Measurements from ENCODE around the gene LGALS3BP. TPM values are rescaled to one million over a fixed set of nuclear protein-coding genes. Genes with fewer than 3 reads are reported as not detected.
A peak's percentile ranks its signal among the peaks of the same experiment; 100 is the strongest.

LGALS3BP gene
- total and polyA plus RNA-seq, 2 of the 13 experiments (the other 11 are each of a cell fraction or from before 2014, with no cell fraction given): 137 to 332 TPM

DNA sequence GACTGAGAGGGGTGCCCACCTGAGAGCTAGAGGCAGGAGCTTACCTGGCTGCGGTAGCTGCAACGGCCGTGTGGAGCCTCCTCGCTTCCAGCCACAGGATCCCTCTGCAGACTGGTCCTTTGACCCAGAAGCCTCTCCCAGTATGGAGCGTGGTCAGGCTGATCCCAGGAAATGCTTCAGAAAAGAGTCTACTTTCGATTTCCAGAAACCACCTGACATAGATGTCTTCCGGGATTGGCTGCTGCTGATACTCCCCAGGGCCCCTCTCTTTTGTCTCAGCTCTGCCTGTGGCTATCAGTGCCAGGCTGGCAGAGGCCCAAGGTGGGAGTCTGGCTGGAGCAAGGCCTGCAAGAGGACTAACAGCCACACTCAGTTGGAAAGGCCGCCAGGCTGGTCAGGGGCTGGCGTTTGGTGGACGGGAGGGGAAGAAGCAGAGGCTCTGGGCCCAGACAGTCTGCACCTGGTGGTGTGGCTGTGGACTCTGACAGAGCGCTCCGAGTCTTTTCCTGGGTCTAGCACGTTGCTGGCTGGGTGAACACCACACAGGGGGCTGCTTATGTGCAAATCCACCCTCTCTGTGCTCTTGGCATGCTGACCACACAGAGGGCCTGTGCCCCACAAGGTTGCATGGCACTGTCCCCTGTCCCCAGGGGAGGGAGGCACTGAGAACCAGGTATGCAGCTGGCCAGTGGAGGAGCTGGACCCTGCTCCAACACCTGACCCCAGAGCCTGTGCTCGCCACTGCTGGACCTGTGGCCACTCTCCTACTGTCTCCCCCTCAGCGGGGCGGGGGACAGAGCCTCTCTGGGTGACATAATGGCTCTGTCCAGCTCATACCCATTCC lies at the start of gene LGALS3BP (continued):
- TF ChIP-seq, protein P1, sequence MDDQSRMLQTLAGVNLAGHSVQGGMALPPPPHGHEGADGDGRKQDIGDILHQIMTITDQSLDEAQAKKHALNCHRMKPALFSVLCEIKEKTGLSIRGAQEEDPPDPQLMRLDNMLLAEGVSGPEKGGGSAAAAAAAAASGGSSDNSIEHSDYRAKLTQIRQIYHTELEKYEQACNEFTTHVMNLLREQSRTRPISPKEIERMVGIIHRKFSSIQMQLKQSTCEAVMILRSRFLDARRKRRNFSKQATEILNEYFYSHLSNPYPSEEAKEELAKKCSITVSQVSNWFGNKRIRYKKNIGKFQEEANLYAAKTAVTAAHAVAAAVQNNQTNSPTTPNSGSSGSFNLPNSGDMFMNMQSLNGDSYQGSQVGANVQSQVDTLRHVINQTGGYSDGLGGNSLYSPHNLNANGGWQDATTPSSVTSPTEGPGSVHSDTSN (CRISPR knock-in tag; IDR thresholded peaks at IDR 0.05; ENCODE audit: borderline replicate concordance): no peak
- TF ChIP-seq ZC3H13 (CRISPR knock-in tag; IDR thresholded peaks at IDR 0.05) (0 out of 2 replicates have a peak, but pooled peaks have one; percentile 90), MBNL3 (CRISPR knock-in tag; conservative IDR thresholded peaks at IDR 0.05) (no peak), ZSCAN29 (CRISPR knock-in tag; conservative IDR thresholded peaks at IDR 0.05) (0 out of 2 replicates have a peak, but pooled peaks have one; percentile 40), SIN3A (IDR thresholded peaks at IDR 0.05; ENCODE audit: borderline replicate concordance, low read depth, low read length) (peak; percentile 80; the same call in 1 of the 2 replicates), ETV6 (CRISPR knock-in tag; conservative IDR thresholded peaks at IDR 0.05) (peak; percentile 81; the same call in 1 of the 2 replicates), TCF7L2 (IDR thresholded peaks at IDR 0.05; ENCODE audit: low read depth, low read length) (no peak), ZNF609 (CRISPR knock-in tag; IDR thresholded peaks at IDR 0.05; ENCODE audit: borderline replicate concordance) (peak; percentile 12), MEF2D (CRISPR knock-in tag; IDR thresholded peaks at IDR 0.05) (no peak), ZNF816 (CRISPR knock-in tag; IDR thresholded peaks at IDR 0.05; ENCODE audit: borderline replicate concordance) (no peak), NCOA1 (CRISPR knock-in tag; IDR thresholded peaks at IDR 0.05) (peak; percentile 92), HHEX (CRISPR knock-in tag; IDR thresholded peaks at IDR 0.05) (no peak), HCFC1 (IDR thresholded peaks at IDR 0.05; ENCODE audit: low read depth, low read length) (peak; percentile 17; the same call in 1 of the 2 replicates), TOPORS (CRISPR knock-in tag; IDR thresholded peaks at IDR 0.05) (peak; percentile 78), ZNF766 (CRISPR knock-in tag; IDR thresholded peaks at IDR 0.05; ENCODE audit: borderline replicate concordance) (peak; percentile 31; the same call in 1 of the 2 replicates), GATAD2A (CRISPR knock-in tag; IDR thresholded peaks at IDR 0.05) (peak; percentile 47), ZBTB34 (CRISPR knock-in tag; IDR thresholded peaks at IDR 0.05) (peak; percentile 71), ZNF607 (CRISPR knock-in tag; IDR thresholded peaks at IDR 0.05; ENCODE audit: borderline replicate concordance) (no peak)
- TF ChIP-seq, protein P2, sequence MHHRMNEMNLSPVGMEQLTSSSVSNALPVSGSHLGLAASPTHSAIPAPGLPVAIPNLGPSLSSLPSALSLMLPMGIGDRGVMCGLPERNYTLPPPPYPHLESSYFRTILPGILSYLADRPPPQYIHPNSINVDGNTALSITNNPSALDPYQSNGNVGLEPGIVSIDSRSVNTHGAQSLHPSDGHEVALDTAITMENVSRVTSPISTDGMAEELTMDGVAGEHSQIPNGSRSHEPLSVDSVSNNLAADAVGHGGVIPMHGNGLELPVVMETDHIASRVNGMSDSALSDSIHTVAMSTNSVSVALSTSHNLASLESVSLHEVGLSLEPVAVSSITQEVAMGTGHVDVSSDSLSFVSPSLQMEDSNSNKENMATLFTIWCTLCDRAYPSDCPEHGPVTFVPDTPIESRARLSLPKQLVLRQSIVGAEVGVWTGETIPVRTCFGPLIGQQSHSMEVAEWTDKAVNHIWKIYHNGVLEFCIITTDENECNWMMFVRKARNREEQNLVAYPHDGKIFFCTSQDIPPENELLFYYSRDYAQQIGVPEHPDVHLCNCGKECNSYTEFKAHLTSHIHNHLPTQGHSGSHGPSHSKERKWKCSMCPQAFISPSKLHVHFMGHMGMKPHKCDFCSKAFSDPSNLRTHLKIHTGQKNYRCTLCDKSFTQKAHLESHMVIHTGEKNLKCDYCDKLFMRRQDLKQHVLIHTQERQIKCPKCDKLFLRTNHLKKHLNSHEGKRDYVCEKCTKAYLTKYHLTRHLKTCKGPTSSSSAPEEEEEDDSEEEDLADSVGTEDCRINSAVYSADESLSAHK (CRISPR knock-in tag; IDR thresholded peaks at IDR 0.05; ENCODE audit: borderline replicate concordance): no peak

All from HepG2 (cell line).